Epithelial cell of prostate (primary cell): ENCODE results near the gene TTC7B.
"Not testable (repeated sequence)": the region's sequence is repeated elsewhere in the genome, so short reads cannot be mapped to it uniquely, and the experiment has no call there.

ENCODE experiments used
- DNase-seq: peaks from one replicate; pipeline ENCODE4 v3.0.0-alpha.2; 2011; ENCODE audit warnings: low read depth, low spot score
- H3K27ac ChIP-seq: fragments of 450-650 bp; 2 replicates; pipeline ENCODE4 v1.5.1; 2017; ENCODE audit warnings: mild to moderate bottlenecking

The TTC7B gene

GRCh38 chr14:90815822-90816662 lies at the start of gene TTC7B:
Gene TTC7B (minus strand): TSS chr14:90816430. CDS start chr14:90816295, 135 bp downstream.
- no peak for DNase-seq
- H3K27ac ChIP-seq: no peak within 1 kb of the TSS

DNA sequence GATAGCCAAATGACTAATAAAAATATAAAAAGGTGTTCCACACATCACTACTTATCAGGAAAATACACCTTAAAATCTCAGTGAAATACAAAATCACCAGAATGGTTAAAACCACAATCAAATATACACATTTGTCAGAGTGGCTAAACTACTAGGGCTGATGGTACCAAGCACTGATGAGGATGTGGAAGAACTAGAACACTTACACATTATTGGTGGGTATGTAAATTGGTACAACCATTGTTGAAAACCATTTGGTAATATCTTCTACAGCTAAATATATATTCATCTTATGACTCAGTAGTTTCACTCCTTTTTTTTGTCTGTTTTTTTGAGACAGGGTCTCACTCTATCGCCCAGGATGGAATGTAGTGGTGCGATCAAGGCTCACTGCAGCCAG lies 48.5 kb upstream of the TTC7B start:
- no peak overlapping the region for H3K27ac ChIP-seq
- DNase-seq: no peak

DNA sequence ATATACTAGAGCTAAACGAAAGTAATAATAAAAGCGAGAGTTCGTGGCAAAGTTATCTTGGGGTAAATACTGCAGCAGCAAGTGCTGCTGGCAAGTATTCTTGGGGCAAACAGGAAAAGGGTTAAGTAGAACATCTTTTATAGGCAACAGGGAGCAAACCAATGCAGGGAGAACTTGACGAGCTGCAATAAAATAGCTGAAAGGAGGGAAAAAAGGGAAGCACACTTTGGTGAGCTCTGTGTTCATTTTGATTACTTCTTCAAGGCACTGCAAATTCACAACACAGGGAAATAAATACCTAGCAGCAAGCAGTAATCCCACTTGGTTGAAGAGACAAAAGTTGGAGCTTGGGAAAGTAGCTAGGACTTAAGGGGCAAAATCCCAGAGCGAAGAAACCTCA lies 42.3 kb upstream of the TTC7B start:
- no peak overlapping the region for H3K27ac ChIP-seq
- no peak for DNase-seq

GRCh38 chr14:90857866-90858265 lies 41.6 kb upstream of the TTC7B start:
- no peak for DNase-seq
- no peak overlapping the region for H3K27ac ChIP-seq

DNA sequence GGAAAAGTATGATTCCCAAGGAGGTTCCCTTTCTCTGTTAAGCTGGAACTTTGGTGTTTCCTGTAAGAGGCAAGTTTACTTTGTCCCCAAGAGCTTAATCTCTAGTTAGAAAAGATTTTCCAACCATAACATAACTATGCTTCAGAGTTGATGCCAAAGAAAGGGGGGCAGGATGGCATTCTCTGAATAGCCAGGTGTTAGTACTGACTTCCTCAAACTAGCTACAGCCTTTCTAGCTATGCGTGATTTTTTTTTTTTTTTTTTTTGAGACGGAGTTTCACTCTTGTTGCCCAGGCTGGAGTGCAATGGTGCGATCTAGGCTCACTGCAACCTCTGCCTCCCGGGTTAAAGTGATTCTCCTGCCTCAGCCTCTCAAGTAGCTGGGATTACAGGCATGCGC lies 39.9 kb upstream of the TTC7B start:
- DNase-seq, H3K27ac ChIP-seq: not testable (repeated sequence)

DNA sequence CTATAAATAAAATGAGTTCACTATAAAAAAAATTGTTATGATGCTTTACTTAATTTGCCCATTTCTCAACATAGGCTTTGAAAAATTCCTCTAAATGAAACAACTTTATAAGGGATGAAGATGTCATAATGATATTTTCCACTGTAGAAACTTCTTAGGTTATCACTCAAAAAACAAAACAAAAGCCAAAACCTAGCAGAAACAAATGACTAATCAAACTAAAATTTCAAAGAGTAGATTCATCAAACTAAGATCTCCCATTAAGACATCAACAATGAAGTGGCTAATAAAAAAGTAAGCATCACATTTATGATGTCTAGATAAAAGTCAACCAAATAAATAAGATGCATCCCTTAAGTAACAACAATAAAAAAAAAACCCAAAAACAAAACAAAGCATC lies 36.9 kb upstream of the TTC7B start:
- no peak for DNase-seq
- no peak overlapping the region for H3K27ac ChIP-seq

DNA sequence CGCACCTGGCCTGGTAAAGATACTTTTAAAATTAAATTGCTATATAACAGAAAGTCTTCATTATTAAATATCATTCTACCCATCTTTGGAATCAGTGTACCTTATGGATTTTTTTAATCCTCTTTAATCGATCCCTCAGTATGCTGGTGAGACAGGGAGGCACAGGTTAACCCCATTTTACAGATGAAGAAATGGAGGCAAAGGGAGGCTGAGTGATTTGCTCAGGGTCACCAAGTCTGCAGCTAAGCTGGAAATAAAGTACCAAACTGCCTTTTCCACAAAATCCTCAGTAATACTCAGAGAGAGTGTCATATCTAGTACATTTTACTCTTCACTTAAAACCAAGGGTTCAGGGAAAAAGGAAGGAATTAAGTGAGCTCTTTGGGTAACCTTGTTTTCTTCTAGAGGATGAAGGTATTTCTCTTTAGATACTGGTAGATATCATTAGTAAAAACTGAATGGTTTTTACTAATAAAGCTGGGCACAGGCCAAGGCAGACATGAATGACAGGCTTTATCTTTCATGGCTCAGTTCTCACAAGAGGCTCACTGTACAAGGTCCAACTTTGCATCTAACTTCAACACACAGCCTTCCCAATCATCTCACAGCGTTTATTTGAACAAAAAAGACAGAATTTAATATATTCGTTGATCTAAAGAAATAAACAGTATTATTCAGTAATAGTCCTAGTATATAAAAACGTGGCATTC lies 35.3 kb upstream of the TTC7B start:
- peak overlapping the region; percentile 81 for H3K27ac ChIP-seq
- DNase-seq: no peak

GRCh38 chr14:90850487-90850886 lies 34.3 kb upstream of the TTC7B start:
- peak overlapping the region; percentile 81 for H3K27ac ChIP-seq
- DNase-seq: no peak

DNA sequence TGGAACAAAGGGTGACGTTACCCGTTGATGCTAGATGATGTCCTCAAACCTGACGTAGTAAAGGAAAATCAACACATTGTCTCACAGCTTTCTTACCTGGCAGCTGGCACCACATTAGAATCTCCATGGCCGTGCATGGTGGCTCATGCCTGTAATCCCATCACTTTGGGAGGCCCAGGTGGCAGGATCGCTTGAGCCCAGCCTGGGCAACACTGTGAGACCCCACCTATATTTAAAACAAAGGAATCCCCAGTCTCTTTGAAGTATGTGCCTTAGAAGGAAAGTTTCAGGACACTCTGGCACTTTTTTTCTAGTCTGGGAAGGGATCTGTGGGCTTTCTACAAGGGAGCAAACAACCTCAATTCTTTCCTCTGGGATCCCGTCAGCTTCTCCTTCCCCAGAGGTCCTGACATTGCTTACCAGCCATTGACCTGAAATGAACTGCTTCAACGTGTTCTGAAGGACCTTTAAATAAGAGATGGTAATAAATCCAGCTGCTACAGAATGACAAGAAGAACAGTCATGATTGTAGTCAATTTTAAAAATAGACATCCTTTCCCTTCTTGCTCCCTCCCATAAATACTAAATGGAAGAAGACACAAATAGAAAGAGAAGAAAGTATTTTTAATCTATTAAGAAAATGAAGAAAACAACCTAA lies 33.7 kb upstream of the TTC7B start:
- DNase-seq: no peak
- H3K27ac ChIP-seq: peak overlapping the region; percentile 81

GRCh38 chr14:90848944-90849731 lies 32.9 kb upstream of the TTC7B start:
- DNase-seq: no peak
- peak overlapping the region; percentile 81 for H3K27ac ChIP-seq

GRCh38 chr14:90846511-90846910 lies 30.3 kb upstream of the TTC7B start:
- DNase-seq: peak; percentile 33
- H3K27ac ChIP-seq: peak overlapping the region; percentile 18

DNA sequence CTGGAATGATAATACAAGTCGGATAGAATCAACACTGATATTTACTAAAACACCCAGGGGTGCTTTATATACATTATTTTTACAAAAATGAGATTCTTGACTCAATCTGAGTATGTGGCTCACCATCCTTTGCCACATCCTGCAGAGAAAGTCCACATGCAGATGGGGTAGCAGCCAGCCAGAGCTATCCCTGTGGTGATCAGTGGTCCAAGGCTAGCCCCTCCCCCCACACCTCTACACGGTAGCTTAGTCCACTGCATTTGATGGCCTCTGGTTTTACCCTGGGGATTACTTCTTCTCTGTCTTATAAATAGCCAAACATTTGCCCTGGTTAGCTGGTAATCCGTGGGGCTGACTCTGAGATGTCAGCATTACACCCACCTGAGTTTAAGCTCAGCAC lies 28.1 kb upstream of the TTC7B start:
- DNase-seq: no peak

DNA sequence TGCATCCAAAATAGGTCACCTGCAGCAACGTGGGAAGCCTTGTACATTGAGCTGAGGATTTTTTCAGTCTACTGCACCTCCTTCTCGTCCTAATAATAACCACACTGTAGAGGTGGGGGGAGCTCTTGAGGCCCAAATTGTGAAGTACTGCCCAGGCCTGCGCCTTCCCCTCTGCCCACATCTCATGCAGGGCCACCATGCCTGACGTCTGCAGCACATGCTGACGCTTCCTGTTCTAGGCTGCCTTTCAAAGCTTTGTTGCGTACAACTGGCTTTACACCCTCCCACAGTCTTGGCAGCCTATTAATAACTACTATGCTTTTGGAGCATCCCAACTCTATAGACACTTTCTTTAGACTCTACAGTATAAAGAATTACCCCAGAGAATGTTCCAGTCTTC lies 26.5 kb upstream of the TTC7B start:
- DNase-seq: no peak
- H3K27ac ChIP-seq: no peak overlapping the region

More for the DNA sequence above, 28.1 kb upstream of the TTC7B start:
- H3K27ac ChIP-seq: no peak overlapping the region

DNA sequence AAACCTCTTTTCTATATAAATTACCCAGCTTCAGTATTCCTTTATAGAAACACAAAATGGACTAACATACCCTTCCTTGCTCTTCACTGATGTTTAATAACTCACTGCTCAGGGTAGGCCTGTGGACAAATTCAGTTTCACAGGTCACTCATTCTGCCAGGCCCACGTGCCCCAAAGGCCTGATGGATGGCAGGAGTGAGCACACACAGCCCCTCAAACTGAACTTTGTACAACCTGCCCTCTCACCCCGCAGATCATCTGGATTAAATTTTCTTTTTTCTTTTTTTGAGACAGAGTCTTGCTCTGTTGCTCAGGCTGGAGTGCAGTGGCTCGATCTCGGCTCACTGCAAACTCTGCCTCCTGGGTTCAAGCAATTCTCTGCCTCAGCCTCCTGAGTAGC lies 24.4 kb upstream of the TTC7B start:
- not testable (repeated sequence) for H3K27ac ChIP-seq, DNase-seq

- H3K27ac ChIP-seq: no peak overlapping the region
- no peak for DNase-seq
Observed at GRCh38 chr14:90839889-90840266, 23.6 kb upstream of the TTC7B start.

DNA sequence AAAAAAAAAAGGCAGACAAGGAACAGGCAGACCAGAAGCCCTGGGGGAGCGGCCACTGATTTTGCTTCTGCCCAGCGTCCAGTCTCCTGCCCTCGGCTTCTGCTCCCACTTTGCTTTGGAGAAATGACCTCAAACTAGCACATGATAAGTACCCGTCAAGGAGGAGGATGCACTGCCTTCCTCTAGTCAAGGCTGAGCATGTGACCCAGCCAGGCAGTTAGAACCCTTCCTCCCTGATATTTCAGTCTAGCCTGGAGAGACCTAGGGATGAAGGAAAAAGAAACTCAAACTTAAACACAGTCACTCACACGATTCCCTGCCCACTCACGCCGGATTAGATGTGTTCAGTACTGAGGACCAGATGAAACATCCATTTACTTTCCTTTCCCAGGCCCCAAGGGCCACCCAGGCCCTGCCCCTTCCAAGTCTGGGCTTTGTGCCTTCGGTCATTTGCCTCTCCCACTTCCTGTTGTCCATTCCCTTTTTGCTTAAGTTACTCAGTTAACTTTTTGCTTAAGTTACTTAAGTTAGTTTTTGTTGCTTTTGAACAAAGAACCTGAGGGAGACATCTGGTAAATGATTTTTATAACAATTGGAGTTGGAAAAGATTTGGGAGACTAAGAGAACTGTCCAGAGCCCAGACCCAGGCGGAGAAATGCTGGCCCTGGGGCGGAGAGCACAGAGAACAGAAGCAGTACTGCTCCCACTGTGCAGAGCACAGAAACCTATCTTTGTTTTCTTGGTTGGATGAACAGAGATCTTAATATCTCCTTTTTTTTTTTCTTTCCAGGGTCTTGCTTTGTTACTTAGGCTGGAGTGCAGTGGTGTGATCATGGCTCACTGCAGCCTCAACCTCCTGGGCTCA lies 23.0 kb upstream of the TTC7B start:
- no peak for DNase-seq
- H3K27ac ChIP-seq: no peak overlapping the region

DNA sequence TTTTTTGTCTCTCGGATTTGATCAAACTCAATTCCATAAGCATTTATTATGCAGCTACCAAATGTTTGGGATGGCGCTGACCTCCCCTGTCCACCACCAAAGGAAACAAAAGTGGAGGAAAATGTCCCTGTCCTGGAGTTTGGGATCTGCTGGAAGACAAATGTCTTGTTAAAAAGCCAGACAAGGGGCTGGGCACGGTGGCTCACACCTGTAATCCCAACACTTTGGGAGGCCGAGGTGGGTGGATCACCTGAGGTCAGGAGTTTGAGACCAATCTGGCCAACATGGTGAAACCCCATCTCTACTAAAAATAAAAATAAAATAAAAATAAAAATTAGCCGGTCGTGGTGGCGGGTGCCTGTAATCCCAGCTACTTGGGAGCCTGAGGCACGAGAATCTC lies 22.3 kb upstream of the TTC7B start:
- H3K27ac ChIP-seq, DNase-seq: not testable (repeated sequence)

- DNase-seq: no peak
Observed at GRCh38 chr14:90837355-90837754, 21.1 kb upstream of the TTC7B start.

GRCh38 chr14:90836692-90837063 lies 20.4 kb upstream of the TTC7B start:
- DNase-seq: no peak
- H3K27ac ChIP-seq: no peak overlapping the region

More at GRCh38 chr14:90837355-90837754, 21.1 kb upstream of the TTC7B start:
- H3K27ac ChIP-seq: no peak overlapping the region
